Stimulated activated CD4-positive, alpha-beta T cell treated with anti-CD3 and anti-CD28 coated beads, Interleukin-15, amount 100 ng/mL, for 48 hours (primary cell): ENCODE results near the gene SERPING1.

Source experiments
- DNase-seq, 2 donors: peaks; one replicate each; pipeline ENCODE4 v3.0.0-alpha.2; 2020; ENCODE audit warnings: low read depth in 2 of 2

The SERPING1 gene

DNA sequence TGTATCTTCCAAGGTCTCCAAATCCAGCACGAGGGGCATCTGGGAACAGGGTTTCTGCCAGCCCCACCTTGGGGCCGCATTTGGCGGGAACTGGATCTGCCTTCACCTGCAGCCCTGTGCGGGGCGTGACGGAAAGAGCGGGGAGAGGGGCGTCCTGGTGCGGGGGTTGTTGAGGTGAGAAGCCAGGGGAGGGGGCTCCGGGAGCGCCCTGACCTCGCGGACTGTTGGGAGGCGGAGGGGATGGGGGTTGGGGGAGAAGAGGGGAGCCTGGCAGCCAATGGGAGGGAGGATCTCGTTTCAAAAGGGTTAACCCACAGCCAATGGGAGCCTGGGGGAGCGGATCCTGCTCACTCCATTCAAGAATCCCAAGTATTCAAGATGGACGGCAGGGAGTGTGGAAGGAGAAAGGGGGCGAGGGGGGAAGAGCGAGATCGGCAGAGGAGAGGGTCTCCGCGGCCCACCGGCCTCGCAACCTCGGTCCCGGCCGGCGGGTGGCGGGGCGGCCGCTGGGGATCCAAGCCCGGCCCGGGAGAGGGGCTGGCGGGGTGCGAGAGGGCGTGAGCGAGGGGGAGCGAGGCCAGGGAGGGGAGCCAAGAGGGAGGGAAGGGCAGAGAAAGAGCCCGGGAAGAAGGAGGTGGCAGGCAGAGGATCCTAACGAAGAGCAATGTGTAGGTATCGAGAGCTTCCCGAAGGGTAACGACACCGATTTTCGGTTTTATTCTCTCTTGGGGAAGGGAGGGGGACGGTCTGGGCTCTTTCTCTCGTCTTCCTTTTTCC lies 40.7 kb downstream of the SERPING1 start:
- no peak for DNase-seq

DNA sequence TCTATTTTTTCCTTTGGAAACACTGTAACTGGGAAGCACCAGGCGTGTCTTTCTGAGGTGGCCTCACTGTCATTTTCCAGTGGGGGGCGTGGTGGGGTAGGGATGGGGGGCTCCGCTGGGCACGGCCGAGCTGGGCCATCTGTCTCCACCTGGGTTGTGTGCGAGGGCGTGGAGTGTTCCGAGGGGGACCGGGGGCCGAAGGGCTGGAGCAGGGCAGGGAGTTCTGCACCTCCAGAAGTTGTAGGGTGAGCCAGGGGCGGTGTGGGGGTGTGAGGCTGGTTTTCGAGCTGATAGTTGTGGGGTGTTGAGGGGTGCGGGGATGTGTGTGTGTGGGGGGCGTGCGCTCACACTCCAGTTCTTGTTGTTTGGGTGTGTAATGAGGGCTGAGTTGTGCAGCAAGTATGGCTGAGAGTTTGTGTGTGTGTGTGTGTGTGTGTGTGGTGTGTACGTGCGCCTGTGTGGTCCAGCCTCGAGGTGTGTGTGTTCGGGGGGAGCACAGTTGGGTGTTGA lies 41.4 kb downstream of the SERPING1 start:
- DNase-seq: no peak

DNA sequence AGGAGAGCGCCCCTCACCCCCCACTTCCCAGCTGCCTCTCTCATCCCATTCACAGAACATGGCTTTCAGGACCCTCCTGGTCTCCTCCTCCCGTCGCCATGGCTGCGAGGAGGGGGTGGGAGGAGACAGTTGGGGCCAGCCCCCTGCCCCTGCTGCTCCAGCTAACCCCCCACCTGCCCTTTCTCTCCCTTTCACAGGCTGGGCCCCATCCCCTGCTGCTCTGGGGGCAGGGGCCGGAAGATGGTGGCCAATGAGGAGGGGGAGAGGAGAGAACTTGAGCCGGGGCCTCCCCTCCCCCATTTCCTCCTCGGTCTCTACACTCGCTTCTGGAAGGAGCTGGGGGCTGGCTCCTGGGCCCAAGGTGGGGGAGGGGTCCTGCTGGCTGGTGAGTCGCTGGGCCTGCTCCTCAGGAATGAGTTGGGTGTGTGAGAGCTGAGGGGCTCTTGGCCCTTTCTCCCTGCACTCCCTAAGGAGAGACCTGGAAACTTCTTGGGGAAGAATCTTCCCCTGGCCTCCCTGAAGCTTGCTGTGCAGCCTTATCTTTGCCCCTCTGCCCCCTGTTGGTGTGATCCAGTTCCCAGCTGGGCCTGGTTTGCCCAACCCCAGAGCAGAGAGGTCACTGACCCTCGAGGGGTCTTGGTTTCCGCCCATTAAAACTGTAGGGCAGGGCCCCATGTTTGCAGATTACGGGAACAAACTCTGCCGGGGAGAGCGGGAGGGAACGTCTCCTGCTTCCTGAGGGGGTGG lies 42.0 kb downstream of the SERPING1 start:
- no peak for DNase-seq

DNA sequence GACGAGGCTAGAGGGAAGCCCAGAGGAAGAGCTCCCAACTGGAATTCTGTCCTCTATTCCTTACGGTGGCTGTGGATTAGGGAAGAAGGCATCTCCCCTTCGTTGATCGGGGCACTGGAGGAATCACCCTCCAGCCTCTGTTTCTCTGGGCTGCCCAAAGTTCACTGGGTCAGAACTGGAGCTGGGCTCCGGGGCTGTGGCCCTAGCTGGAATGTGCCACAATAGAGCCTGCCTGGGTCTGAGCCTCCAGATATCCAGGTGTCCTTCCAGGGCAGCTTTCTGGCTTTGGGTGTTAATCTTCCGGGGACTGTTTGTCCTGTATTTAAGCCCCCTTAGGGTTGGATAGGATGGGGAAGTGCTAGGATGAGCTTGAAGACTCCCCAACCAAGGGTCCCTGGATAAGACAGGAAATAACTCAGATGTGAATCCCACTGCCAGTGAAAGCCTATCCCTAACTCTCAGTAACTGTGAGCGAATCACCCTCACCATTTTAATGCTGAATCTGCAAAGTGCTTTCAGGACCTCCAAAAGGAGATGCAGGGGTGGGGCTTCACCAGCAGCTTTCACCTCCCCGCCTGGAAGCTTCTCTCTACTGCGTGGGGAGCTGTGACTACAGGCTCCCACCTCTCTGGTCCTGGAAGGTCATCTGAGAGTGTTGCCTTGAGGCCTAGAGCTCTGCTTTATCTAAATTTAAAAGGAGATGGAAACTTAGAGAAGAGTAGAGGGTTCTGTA lies 42.7 kb downstream of the SERPING1 start:
- no peak for DNase-seq

- no peak for DNase-seq
Observed at GRCh38 chr11:57641011-57641807, 43.7 kb downstream of the SERPING1 start.

GRCh38 chr11:57643802-57644201 lies 46.3 kb downstream of the SERPING1 start:
- DNase-seq: no peak

DNA sequence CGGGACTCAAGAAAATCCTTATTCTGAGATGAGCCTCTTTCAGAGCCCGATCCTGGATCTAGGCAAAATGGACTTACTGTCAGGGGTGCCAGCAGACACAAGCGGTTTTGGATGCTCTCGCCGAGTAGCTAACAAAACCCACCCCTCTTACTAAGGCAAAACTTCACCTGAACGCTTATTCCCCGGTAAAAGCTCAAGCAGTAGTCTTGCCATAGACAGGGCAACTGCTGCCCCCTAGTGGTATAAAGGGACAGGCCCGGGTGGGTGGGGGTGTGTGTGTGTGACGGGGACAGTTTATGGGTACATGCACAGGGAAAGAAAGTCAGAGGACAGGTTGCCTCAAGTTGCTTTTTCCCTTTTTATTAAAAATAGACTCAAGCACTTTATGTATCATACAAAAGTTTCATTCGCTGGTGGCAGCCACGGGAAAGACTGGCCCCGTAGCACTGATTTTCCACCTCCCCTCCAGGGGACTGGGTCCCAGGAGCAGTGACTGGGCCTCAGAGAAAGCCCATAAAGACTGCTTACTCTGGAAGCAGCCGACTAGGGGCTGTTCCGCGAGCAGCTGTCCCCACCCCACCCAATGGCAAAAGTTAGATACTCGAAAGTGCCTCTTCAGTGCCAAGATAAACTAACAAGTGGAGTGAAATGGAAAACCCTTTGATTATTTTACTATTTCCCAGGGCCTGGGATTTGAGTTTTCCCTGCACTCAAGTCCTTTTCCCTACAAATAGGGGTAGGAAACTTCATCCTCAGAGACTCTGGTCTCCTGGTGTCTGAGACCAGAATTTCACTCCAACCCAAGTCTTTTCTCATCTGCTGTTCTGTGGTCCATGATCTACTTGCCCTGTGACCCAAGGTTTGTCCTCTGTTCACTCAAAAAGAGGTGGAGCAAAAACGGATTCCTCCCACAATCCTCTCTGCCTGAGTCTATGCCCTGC lies 47.5 kb downstream of the SERPING1 start:
- DNase-seq: peak; percentile 78 to 86

GRCh38 chr11:57645689-57646085 lies 48.2 kb downstream of the SERPING1 start:
- no peak for DNase-seq

- DNase-seq: no peak
Observed at GRCh38 chr11:57646194-57646798, 48.8 kb downstream of the SERPING1 start.

GRCh38 chr11:57646799-57647303 lies 49.4 kb downstream of the SERPING1 start:
- no peak for DNase-seq

GRCh38 chr11:57647372-57647771 lies 49.9 kb downstream of the SERPING1 start:
- DNase-seq: no peak

DNA sequence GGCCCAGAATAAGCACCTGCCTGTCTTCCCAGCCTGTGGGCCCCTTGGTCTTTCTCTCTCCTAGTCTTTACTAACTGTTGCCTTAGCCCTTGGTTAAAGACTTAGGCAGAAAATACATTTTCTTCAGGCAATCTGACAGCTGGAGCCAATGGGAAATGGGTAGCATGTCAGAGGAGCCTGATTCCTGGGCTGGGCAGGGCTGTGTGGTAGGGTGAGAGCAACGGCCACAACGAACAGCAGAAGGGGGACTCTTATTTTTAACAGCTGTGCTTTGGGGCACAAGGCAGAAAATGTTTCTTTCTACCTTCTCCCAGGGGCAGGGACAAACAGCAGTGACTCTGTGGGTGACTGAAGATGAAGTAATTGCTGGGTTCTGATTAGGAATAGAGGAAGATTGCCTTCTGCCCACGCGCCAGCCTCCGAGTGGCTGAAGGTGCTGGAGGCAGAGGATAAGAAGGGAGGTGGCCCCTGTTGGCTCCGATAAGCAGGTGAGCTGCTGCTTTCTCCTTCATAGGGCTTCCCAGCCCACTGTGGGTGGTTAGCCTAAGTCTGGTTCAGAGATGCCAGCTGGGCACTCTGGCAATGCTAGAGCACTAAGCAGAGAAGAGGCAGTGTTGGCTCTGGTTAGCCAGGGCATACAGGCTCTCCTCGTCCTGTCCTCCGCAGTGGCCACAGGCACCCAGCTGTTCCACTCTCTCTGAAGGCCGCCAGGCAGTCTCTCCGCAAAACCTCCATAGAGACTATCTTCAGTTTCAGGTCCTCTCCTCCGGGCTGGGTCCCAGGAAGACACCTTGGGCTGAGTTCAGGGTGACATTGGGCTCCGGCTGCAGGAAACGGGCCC lies 50.7 kb downstream of the SERPING1 start:
- no peak for DNase-seq

DNA sequence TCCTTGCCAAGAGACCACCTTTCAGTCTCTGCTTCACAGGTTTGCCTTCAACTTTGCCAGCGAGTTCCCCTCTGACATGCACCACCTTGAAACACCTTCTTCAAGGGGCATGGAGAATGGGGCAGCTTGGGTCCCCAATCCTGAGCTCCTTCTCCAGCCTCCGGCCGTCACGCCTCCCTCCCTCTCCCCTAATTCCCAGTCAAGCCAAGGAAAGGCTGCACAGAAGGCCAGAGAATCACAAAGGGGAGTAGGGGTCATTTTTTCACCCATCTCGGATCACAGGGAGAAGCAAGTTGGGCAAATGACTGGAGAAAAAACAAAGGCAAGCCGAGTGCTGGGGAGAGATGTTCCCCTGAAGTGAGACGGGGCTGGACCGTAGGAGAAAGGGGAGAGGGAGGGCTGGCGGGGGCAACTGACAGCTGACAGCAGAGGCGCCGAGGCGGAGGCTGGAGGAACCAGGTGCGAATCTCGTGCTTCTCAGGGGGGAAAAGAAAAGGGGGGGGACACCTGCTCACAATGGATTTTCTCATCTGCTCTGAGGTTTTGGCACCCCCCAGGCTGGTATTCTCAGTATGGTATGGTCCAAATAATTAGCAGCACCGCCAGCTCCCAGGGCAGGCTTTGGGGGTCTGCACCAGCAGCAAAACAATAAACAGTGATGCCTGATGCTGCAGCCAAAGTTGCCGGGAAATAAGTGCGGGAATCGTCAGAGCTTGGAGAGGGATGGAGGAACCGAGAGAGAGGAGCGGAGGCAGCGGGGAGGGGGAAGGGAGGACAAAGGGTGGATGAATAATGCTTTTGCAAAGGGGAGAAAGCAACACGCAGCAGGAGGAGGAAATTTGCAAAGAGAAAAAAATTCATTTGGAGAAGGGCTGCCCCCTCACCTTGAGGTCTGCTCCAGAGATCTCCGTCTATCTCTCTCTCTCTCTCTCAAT lies 51.6 kb downstream of the SERPING1 start:
- no peak for DNase-seq

DNA sequence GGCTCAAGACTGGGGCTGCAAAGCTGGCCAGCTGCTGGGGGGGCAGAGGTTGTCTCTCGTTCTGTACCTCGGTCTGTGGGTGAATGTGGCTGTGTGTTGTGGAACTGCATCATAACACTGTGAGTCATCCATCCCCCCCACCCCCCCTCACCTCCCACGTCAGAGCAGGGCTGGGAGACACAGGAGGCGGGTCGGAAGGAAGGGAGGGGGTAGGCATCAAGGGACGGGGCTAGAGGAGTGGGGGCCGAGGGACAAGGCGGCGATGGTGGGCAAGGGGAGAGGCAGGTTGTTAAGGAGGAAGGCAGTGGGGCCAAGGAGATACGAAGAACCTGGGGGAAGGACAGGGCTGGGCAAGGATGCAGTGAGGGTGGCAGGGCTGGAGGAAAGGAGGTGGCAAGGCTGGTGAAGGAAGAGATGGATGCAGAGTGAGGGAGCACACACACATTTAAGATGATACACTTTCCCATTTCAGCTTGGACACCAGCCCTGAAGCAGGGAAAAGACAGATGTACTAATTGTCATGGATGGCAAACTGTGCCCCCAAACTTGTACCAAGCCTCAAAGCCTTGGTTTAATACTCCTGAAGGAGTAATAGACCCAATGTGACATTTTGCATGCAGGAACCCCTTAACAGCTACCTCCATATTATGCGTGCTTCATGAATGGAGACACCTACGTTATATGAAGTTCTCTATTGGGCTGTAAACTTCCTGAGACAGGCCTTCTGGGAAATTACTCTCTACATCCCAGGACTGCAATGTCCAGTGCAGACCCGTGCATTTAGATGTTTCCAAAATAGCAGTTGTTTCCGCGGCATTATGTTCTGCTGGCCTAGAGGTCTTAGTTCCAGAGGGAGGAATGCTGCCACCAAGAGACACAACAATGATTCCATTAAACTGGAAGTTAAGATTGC lies 52.6 kb downstream of the SERPING1 start, which contains the start of gene YPEL4:
Gene YPEL4 (minus strand): TSS at position 87 of the 913 bp plus-strand sequence. CDS start 2,805 bp downstream, outside the sequence.
- peak; percentile 23 to 43 for DNase-seq

DNA sequence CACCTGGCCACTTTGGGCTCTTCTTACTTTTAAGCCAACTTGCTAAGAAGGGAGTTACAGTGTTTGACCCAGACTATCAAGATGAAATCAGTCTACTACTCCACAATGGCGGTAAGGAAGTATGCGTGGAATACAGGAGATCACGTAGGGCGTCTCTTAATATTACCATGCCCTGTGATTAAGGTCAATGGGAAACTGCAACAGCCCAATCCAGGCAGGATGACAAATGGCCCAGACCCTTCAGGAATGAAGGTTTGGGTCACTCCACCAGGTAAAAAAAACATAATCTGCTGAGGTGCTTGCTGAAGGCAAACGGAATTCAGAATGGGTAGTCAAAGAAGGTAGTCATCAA lies 53.2 kb downstream of the SERPING1 start:
- DNase-seq: no peak

- DNase-seq: no peak
Observed at GRCh38 chr11:57651408-57651807, 53.9 kb downstream of the SERPING1 start.
